ENCODE data around the gene SSC5D. TPM values are rescaled to one million over a fixed set of nuclear protein-coding genes. Genes with fewer than 3 reads are reported as not detected.
A peak's percentile ranks its signal among the peaks of the same experiment; 100 is the strongest.

Gene SSC5D
- total and polyA plus RNA-seq, 9 of the 15 experiments (the other 6 are each of a cell fraction or from before 2014, with no cell fraction given) = 0.04 to 0.71 (median 0.14) TPM; not detected in 2

GRCh38 chr19:55441692-55442321, 46.4 kb upstream of the SSC5D start (continued):
- TF ChIP-seq ZNF592 (IDR thresholded peaks at IDR 0.05) (no peak), DNMT1 (IDR thresholded peaks at IDR 0.05) (no peak)

DNA sequence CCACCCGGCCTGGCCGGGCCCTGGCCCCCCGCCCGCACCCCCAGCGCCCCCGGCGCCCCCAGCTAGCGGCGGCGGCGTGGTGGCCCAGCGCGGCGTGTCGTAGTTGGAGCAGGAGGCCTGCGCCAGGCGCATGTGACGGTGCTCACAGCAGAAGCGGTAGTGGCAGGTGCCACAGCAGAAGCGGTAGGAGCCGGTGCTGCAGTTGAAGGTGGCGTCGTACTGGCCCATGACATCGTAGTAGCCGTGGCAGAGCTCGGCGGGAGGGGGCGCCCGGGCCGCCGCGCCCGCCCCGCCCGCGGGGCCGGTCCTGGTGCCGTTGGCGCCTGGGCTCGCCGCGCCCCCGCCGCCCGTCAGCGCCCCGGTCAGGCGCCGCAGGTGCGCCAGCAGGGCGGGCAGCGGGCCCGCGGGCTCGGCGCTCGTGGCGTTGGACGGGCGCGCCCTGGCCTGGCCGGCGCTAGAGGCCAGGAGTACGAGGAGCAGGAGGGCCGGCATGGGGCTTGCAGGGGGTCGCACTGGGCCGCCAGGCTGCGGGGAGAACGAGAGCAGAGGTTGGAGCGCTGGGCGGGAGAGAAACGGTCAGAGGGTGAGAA, 45.8 kb upstream of the SSC5D start:
- no TSS peak for BruUV-seq (replicated peaks)
- Histone ChIP-seq H4K20me1 (replicated peaks; ENCODE audit: control insufficient read depth, insufficient read depth, low read length) (peaks cover 10% of the 10 kb centered on the region), H2AFZ (ENCODE audit: low read depth, low read length) (0 out of 2 replicates have a peak overlapping the region, but pooled peaks have one; percentile 48), H3K27ac (ENCODE audit: extremely low read depth, low read depth, low read length) (no peak overlapping the region), H3K9ac (ENCODE audit: insufficient read depth in 1 of 2, low read depth in 2 of 2, low read length in 2 of 2) (peak overlapping the region in 1 of 2 experiments; percentile 61; a peak in 2 of 4 replicates), H3K36me3 (ENCODE audit: control insufficient read depth, insufficient read depth, low read length) (no peaks in the 10 kb centered on the region), H3K9me1 (ENCODE audit: control insufficient read depth, insufficient read depth, low read length) (no peaks in the 10 kb centered on the region), H3K27me3 (ENCODE audit: control insufficient read depth in 2 of 2, insufficient read depth in 2 of 2, low read length in 2 of 2) (peaks cover 6 to 26% of the 10 kb centered on the region in 2 experiments), H3K4me1 (replicated peaks in 1 of 2; ENCODE audit: control insufficient read depth in 2 of 2, insufficient read depth in 2 of 2, low read length in 2 of 2) (peaks cover 21 to 56% of the 10 kb centered on the region in 2 experiments), H3K9me3 (replicated peaks; ENCODE audit: control insufficient read depth, insufficient read depth, low read depth, low read length) (no peaks in the 10 kb centered on the region), H3K4me2 (ENCODE audit: insufficient read depth, low read length) (peak overlapping the region; percentile 44; the same call in 1 of the 2 replicates), H3K4me3 (0 out of 2 replicates have a peak overlapping the region, but pooled peaks have one; percentile 0), H3K79me2 (ENCODE audit: control insufficient read depth, insufficient read depth, low read length) (no peaks in the 10 kb centered on the region)
- DNase-seq (ENCODE audit: extremely low read depth in 1 of 4, low spot score in 3 of 4) = peak in 3 of 4 experiments; percentile 27 to 73 (median 71)
- CTCF ChIA-PET (ENCODE audit: low intra/inter-chr PET ratio) = no interaction called here
- ATAC-seq = no peak
- 0% methylated on average over 30 of the region's 72 CpGs for WGBS (ENCODE audit: insufficient coverage, low coverage, missing lambda C conversion rate)
- intact Hi-C loops (cut with micrococcal nuclease) (no loop called here), in situ Hi-C loops (cut with MboI) (loop anchor here (25.0 kb wide), 1 partner anchor 780 kb away; the partner anchor contains the start of gene LILRB4)
- POLR2A ChIA-PET = no interaction called here
- FAIRE-seq = no peak
- TF ChIP-seq ZBTB7A (IDR thresholded peaks at IDR 0.05; ENCODE audit: borderline replicate concordance, control insufficient read depth, low read depth, low read length) (peak; percentile 30; the same call in 1 of the 2 replicates), ZNF324 (CRISPR knock-in tag; IDR thresholded peaks at IDR 0.05) (no peak), E2F6 (IDR thresholded peaks at IDR 0.05; ENCODE audit: borderline replicate concordance in 1 of 2, extremely low read depth in 1 of 2, insufficient read depth in 1 of 2, insufficient read length in 1 of 2, low read depth in 1 of 2, low read length in 1 of 2, poor library complexity in 1 of 2, severe bottlenecking in 1 of 2) (peak in 1 of 2 experiments; percentile 36), NR2C2 (CRISPR knock-in tag; IDR thresholded peaks at IDR 0.05) (no peak), NR2C2 (tag; IDR thresholded peaks at IDR 0.05) (no peak), PHF20 (IDR thresholded peaks at IDR 0.05; ENCODE audit: partially characterized antibody) (no peak), POLR2G (IDR thresholded peaks at IDR 0.05; ENCODE audit: low read depth, low read length) (0 out of 2 replicates have a peak, but pooled peaks have one; percentile 30)
- TF ChIP-seq, protein P1, sequence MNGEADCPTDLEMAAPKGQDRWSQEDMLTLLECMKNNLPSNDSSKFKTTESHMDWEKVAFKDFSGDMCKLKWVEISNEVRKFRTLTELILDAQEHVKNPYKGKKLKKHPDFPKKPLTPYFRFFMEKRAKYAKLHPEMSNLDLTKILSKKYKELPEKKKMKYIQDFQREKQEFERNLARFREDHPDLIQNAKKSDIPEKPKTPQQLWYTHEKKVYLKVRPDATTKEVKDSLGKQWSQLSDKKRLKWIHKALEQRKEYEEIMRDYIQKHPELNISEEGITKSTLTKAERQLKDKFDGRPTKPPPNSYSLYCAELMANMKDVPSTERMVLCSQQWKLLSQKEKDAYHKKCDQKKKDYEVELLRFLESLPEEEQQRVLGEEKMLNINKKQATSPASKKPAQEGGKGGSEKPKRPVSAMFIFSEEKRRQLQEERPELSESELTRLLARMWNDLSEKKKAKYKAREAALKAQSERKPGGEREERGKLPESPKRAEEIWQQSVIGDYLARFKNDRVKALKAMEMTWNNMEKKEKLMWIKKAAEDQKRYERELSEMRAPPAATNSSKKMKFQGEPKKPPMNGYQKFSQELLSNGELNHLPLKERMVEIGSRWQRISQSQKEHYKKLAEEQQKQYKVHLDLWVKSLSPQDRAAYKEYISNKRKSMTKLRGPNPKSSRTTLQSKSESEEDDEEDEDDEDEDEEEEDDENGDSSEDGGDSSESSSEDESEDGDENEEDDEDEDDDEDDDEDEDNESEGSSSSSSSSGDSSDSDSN (IDR thresholded peaks at IDR 0.05; ENCODE audit: borderline replicate concordance in 1 of 2, low read depth in 2 of 2, low read length in 2 of 2) = no peak
